GM19193 (cell line): Measurements from ENCODE around the gene ARL8B.

Experiments
- POLR2A ChIP-seq: IDR thresholded peaks from 4 replicates; pipeline ENCODE4 v1.6.1; 2011; ENCODE audit not compliant: insufficient read depth, insufficient read length; ENCODE audit errors: extremely low read depth

ARL8B gene

DNA sequence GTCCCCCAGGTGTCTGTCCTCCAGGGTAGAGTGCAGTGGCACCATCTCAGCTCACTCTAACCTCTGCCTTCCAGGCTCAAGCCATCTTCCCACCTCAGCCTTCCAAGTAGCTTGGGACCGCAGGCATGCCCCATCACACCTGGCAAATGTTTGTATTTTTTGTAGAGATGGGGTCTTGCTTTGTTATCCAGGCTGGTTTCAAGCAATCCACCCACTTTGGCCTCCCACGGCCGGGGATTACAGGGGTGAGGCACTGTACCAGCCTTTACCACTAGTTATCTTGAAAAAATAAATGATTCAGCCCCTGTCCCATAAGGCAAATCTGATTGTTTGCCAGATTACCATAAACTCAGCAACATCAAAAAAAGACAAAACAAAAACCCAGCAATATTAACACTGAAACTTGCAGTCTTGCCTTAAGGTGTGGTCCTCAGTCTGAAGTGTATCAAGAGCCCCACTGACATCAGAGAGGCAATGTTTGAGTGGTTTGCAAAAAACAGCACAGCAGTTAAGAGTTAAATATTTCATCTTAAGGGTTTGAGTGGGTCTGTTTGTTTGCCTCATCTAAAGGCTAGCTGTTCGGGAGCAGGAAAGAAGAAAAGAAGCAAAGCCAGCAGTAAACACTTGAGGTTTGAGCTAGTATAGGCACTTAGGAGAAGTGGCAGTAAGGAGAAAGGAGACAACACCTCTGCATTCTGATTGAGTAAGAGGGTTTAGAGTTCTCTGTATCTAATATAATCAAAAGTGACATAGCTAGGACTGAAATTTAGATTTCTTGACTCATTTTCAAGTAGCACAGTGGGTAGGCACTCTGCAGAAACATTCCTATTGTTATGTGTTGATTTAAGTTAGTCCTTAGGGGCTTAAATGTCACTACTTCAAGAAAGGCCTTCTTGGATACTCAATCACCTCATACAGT is 39.1 kb downstream of the ARL8B start:
- no peak for TF ChIP-seq POLR2A

DNA sequence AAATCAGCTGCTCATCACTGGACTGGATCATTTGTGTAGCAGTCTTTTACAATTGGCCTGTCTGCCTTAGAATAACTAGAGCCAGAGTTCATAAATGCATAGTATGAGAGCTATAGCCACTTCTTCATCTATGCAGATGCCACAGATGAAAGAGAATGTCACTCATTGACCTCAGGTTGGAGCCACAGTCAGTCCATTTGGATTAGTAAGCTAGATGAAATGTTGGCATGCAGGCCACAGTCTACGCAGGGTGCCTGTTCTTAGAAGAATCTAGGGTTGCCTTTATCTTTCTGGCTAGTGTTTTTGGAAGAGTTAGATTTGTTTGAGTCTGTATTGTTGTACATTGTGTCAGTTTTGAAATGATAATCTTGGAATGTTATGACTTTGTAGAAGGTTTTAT is 40.0 kb downstream of the ARL8B start:
- no peak for TF ChIP-seq POLR2A

DNA sequence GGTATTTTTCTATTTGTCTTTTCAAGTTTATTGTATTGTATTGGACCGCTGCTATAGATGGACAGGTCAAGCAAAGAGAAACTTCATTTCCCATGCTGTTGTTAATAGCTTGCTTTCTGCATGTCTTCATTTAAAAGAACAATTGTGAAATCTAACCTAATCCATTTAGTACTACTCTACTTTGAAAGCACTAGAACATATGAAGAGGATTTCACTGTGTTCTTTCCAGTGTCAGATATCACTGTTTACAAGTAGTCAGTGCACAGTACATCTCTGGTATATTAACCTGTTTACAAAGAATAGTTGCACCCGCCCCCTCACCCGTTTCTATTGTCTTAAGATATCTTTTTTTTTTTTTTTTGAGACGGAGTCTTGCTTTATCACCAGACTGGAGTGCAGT is 43.6 kb downstream of the ARL8B start:
- TF ChIP-seq POLR2A: no peak

DNA sequence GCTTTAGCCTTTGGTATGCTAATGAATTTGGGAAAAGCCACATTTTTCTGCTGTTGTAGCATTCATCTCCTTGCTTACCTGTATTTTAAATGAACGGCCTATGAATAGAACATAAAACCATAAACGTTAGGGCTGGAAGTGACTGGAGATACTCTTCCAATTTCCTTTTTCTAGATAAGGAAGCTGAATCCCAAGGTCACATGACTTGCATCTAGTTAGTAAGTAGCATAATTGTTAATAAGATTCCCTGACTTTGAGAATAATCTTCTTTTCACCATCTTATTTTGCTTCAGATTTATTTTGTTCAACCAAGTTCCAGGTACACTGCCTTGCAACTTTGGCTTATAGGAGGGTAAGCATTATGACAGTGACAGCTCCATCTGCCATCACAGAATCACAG is 44.8 kb downstream of the ARL8B start:
- no peak for TF ChIP-seq POLR2A

DNA sequence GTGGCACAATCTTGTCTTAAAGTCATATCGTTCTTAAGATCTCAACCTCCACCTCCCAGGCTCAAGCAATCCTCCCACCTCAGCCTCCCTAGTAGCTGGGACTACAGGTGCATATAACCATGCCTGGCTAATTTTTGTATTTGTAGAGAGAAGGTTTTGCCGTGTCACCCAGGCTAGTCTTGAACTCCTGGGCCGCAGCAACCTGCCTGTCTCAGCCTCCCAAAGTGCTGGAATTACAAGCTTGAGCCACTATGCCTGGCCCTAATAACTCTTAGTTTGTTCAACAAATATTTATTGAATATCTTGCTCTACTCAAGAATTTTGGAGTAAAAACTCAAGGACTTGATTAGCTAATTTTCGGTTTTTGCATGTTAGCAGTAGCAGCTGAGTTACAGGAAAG is 46.0 kb downstream of the ARL8B start:
- no peak for TF ChIP-seq POLR2A

DNA sequence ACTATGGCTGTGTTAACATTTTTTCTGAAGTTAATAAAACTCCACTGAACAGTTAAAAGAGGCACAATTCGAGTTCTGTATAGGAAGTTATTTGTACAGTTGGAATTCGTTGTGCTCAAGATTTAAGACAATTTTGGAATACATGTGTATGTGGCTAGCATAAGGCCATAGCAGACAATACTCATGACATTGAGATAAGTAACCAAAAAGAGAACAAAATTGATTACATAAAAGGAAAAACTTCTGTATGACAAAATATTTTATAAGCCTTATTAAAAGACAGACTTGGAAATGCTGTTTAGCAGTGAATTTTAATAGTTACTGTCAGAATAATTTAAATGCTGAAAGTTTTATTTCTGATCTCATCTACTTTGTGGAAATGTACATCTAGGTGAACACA is 47.7 kb downstream of the ARL8B start:
- TF ChIP-seq POLR2A: no peak

DNA sequence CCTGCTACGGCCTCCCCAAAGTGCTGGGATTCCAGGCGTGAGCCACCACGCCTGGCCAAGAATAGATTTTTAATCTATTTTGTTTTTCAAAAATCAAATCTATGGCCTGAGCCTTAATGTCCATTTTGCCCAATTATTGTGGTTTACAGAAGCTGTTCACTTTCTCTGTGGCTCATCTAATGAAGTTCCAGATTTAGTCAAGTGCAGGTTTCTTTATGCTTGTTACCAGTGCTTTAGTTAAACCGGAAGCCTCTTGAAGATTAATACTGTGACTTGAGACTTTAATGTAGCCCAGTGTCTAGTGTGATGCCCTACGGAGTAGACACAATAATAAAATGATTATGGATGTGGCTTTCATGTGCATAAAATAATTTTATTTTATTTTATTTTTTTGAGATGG is 48.9 kb downstream of the ARL8B start:
- no peak for TF ChIP-seq POLR2A

DNA sequence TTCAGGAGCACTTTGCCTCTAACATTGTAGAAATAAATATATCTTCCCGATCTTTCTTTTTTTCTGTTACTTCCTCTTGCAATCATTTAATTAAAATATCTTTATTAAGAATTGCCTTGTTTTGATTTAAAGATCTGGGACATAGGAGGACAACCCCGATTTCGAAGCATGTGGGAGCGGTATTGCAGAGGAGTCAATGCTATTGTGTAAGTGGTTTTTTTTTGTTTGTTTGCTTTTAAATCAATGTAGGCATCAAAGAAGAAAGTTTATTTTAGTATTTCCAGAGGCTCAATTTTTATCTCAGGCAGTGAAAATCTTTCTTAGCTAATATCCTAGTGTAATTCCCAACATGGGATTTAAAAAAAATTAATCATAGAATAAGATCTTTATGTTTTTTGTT is 49.9 kb downstream of the ARL8B start:
- TF ChIP-seq POLR2A: no peak

DNA sequence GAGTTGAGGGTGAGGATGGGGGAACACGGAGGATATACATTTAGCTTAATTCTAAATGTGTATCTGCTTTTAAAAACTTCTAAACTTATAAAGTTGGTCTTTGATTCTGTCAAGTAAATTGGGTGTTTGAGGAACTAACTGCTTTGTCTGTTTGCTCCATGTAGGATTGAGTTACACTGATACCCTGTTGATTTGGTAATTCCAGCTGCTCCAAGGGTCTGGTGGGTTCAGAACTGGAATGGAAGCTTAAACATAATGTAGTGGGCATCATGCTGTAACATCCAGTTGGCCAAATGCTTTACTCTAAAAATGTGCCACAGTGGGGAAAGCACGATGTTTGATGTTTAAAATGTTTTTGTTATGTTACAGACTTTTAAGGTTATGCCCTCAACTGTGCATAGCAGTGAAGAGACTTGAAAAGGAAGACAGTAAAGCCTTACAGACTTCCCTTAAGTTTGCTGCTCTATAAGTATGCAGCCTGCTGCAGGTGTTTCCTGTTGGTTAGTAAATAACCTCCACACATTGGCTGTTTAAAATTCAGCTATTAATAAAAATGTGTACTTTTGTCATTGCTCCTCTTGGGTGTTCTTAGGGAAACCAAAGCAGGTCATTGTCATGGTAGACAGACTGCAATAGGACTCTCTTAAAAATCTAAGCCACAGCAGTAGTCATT is 59.5 kb downstream of the ARL8B start:
- no peak for TF ChIP-seq POLR2A

DNA sequence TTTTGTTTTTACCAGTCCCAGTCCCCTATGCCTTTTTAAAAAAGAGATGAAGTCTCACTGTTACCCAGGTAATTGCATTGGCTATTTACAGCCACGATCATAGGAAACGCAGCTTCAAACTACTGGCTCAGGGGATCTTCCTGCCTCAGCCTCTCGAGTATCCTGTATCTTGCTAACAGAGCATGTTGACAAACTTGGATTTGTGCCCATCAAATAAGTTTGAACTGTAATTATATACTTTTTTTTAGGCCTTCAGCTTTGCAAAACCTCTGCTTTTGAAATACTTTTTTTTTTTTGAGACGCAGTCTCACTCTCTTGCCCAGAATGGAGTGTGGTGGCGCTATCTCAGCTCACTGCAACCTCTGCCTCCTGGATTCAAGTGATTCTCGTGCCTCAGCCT is 62.4 kb downstream of the ARL8B start:
- no peak for TF ChIP-seq POLR2A

DNA sequence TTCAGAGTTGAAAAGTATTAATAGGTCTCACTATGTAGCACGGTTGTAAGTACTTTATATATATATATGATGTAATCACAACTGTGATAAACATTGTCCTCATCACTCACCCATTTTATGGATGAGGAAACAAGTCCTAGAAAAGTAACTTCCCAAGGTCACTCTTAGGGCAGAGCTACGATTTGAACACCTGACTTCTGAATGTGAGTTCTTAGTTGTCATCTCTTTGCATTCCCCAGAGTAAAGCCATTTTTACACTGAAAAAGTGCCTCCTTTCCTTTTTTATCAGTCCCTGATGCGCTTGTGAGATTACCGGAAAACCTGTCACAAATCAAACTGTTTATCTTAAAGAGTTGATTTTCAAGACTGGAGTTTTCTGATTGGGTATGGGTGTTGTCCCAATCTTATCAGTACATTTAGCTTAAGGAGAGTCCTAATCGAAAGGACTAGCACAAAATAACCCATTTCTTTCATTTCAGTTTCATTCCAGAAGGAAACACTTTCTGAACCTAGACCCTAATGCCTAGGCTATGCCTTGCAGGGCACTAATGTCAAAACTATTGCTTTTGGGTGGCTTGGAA is 63.1 kb downstream of the ARL8B start:
- TF ChIP-seq POLR2A: no peak

DNA sequence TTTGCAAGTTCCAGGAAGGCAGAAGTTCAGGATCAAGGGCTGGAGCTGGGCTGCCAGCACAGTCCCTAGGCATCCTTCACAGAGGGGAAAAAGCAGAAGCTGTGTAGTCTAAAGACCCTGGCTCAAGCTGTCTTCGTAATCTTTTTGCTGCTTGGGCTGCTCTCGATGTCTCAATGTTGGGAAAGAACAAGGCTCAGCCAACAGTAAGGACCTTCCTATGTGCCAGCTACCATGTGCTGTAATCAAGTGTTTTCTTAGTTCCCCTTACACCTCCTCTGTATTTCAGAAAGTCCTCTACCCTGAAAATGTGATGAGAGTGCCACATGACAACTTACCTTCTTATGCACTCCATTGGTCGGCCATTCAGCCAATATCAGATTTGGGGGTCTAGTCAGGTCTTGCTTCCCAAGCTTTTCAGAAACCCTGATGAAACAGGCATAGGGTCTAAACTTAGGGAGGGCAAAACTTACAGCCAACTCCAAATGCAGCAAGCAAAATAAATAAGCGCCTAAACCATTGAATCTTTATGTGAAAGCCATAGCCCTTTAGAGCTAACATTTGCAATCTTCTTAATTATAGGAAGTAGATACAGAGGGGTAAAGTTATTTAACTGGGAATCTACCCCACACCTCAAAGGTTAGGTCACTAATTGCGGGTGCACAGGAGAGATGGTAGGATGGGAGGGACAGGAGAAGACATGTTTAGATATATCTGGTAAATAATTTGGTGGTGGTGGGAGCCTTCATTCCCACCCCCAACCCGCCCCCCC is 64.2 kb downstream of the ARL8B start:
- no peak for TF ChIP-seq POLR2A

DNA sequence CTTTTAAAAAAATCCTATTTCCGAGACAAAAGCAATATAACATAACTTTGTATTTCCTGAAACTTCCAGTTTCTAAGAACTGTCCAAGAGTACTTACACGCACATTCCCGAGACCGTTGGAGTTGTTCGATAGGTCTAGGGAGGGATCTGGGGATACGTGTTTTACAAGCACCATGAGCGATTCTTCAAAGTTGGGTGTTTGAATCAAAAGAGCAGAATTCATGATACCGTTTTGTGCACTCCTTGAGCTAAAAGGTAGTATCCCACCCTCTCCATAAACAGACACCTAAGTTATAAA is 64.7 kb downstream of the ARL8B start:
- TF ChIP-seq POLR2A: no peak

DNA sequence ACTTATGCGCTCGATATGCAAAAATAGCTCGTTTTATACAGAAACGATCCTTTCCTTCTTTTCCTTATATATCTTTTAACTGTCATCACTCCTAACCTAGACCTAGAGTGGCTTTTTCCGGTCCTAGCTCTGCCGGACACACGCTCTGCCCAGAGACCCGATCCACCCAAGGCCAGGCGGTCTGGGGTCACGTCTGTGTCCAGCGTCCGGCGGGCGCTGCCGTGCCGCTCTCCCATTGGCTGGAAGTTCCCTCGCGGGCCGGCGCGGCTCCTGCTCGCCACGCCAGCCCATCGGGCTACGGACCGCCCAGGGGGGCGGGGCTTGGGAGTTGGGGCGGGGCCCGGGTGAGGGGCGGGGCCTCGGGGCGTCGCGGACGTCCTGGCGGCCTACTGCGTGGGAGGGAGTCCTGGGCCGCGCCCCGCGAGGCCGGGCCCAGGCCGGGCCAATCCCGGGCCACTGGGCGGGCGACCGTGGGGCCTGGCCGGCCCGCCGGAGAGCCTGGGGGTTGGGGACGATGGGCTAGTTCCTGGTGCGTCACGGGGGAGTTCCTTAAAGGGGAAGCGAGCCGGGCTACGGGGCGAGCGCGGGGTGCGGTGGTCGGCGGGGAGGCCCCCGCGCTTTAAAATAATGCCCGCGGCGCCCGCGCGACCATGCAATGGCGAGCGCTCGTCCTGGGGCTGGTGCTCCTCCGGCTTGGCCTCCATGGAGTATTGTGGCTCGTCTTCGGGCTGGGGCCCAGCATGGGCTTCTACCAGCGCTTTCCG is 65.2 kb downstream of the ARL8B start, which contains the start of gene EDEM1:
TSS of gene EDEM1 (plus strand) at position 552 of the 764 bp plus-strand sequence. CDS start at position 651, 99 bp downstream.
- TF ChIP-seq POLR2A: peak; percentile 81
